Ectodermal cell (in vitro differentiated cells): Measurements from ENCODE around the gene HLCS.

Source experiments
- H3K27ac ChIP-seq: 2 replicates; pipeline ENCODE4 v1.7.0; 2013; ENCODE audit warnings: mild to moderate bottlenecking, low read depth, low read length; ENCODE audit not compliant: insufficient read depth, poor library complexity, severe bottlenecking
- H3K27me3 ChIP-seq: 2 replicates; pipeline ENCODE4 v1.7.0; 2013; ENCODE audit warnings: mild to moderate bottlenecking, low read length; ENCODE audit not compliant: insufficient read depth, control insufficient read depth, poor library complexity, severe bottlenecking
- H3K36me3 ChIP-seq: one replicate; pipeline ENCODE4 v1.7.0; 2013; ENCODE audit warnings: low read length; ENCODE audit not compliant: control insufficient read depth, insufficient read depth
- H3K4me1 ChIP-seq: one replicate; pipeline ENCODE4 v1.7.0; 2013; ENCODE audit warnings: low read length; ENCODE audit not compliant: control insufficient read depth, insufficient read depth
- H3K4me3 ChIP-seq: 2 replicates; pipeline ENCODE4 v1.7.0; 2013; ENCODE audit warnings: low read depth, low read length, control low read depth; ENCODE audit not compliant: insufficient read depth
- H3K9me3 ChIP-seq: 2 replicates; pipeline ENCODE4 v1.7.0; 2013; ENCODE audit warnings: mild to moderate bottlenecking, low read length, moderate library complexity; ENCODE audit not compliant: control insufficient read depth
- WGBS, 2 experiments: methylation state at CpG; one replicate each; pipeline ENCODE4 v1.1.7; 2013; ENCODE audit warnings: missing lambda C conversion rate in 2 of 2; 5-methylcytosine and 5-hydroxymethylcytosine counted together

The HLCS gene

GRCh38 chr21:36914244-36915013, 52.0 kb downstream of the HLCS start:
- Histone ChIP-seq H3K4me3 (no peak overlapping the region), H3K9me3 (no peaks in the 10 kb centered on the region), H3K27me3 (no peaks in the 10 kb centered on the region), H3K4me1 (peaks cover 12% of the 10 kb centered on the region), H3K27ac (no peak overlapping the region), H3K36me3 (no peaks in the 10 kb centered on the region)
- 86% methylated on average over 18 of the region's 18 CpGs for WGBS, 2 experiments

- Histone ChIP-seq H3K4me1 (peaks cover 12% of the 10 kb centered on the region), H3K9me3 (no peaks in the 10 kb centered on the region), H3K4me3 (no peak overlapping the region), H3K36me3 (no peaks in the 10 kb centered on the region), H3K27me3 (no peaks in the 10 kb centered on the region), H3K27ac (no peak overlapping the region)
- WGBS, 2 experiments, result 93 to 95% methylated on average over 8 of the region's 8 CpGs
These were observed 53.0 kb downstream of the HLCS start for GRCh38 chr21:36913247-36914169.

DNA sequence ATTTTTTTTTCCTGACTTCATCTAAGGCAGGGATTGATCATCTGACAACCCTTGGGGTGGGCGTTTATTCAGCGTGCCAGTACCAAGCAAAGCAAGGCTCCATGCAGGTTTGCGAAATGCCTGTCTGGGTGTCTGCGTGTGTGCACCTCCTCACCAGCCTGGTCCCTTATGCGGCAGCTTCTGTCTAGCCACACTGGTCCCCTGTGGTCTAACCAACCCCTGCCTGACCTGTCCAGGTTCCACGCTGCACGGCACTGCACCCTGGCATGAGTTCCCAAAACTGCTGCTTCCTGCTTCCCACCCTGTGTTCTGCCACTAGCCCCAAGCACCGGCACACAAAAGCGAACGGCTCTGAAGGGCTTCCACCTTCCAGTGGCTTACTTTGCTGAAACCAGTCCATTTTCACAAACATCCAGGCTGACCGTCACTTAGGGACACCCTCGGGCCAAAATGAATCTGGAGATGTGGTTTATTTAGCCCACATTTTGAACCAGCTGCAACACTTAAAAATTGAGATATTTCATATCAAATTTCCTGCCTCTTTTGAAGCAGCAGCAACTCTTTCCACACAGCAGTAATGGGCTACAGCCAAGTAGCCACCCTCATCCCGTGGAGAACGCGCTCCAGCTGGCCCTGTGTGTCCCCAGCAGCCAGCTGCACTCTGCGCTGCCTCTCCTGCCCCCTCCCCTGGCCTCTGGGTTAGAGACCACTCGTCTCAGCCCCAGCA, 55.7 kb downstream of the HLCS start:
- no peak overlapping the region for H3K27ac ChIP-seq
- H3K27me3 ChIP-seq, result no peaks in the 10 kb centered on the region
- 89 to 93% methylated on average over 17 of the region's 17 CpGs for WGBS, 2 experiments
- H3K9me3 ChIP-seq, result no peaks in the 10 kb centered on the region
- no peaks in the 10 kb centered on the region for H3K36me3 ChIP-seq
- H3K4me3 ChIP-seq, result no peak overlapping the region
- H3K4me1 ChIP-seq, result no peaks in the 10 kb centered on the region

DNA sequence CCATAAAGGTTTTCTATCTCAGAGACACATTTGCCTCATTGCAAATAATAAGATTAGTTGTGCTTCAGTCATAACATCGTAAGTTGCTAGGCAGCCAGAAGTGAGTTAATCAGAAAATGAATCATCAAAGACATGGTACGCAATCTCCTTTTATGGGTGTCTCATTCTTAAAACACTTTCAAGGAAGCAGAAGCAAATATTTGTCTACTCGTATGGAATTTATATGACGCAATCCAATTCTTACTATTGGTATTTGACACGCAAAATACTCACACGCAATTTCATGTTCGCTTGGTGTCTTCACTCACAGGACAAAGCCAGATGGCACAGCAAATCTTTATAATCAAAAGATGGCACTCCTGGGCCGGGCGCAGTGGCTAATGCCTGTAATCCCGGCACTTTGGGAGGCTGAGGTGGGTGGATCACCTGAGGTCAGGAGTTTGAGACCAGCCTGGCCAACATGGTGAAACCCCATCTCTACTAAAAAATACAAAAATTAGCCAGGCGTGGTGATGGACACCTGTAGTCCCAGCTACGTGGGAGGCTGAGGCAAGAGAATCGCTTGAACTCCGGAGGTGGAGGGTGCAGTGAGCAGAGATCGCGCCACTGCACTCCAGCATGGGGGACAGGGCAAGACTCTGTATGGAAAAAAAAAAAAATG, 56.4 kb downstream of the HLCS start:
- WGBS, 2 experiments, result 93 to 96% methylated on average over 16 of the region's 16 CpGs
- H3K9me3 ChIP-seq, result no peaks in the 10 kb centered on the region
- no peak overlapping the region for H3K27ac ChIP-seq
- H3K36me3 ChIP-seq, result no peaks in the 10 kb centered on the region
- H3K4me3 ChIP-seq, result no peak overlapping the region
- no peaks in the 10 kb centered on the region for H3K27me3 ChIP-seq
- H3K4me1 ChIP-seq, result no peaks in the 10 kb centered on the region

- WGBS, 2 experiments, result 91% methylated on average over 5 of the region's 5 CpGs
- H3K4me3 ChIP-seq, result no peak overlapping the region
- H3K4me1 ChIP-seq, result no peaks in the 10 kb centered on the region
- no peaks in the 10 kb centered on the region for H3K9me3 ChIP-seq
- no peak overlapping the region for H3K27ac ChIP-seq
- H3K36me3 ChIP-seq, result no peaks in the 10 kb centered on the region
- H3K27me3 ChIP-seq, result no peaks in the 10 kb centered on the region
These were observed 57.0 kb downstream of the HLCS start for GRCh38 chr21:36909423-36909822.

DNA sequence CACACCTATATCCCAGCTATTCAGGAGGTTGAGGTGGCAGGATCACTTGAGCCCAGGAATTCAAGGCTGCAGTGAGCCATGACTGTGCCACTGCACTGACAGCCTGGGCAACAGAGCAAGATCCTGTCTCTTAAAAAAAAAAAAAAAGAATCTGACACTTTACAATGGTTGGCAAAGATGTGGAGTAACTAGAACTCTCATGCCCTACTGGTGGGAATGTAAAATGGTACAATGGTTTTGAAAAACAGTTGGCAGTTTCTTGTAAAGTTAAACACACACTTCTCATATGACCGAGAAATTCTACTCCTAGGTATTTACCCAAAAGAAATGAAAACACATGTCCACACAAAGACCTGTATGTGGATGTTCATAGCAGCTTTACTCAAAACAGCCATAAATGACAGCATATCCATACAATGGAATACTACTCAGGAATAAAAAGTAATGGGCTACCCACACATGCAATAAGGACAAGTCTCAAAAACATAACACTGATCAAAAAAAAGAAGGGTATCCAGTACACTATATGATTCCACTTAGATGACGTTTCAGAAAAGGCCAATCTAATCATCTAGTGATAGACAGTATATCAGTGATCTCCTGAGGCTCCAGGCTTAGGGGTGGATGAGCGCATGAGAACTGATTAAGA, 58.1 kb downstream of the HLCS start:
- Histone ChIP-seq H3K27me3 (no peaks in the 10 kb centered on the region), H3K9me3 (no peaks in the 10 kb centered on the region), H3K4me1 (no peaks in the 10 kb centered on the region), H3K27ac (no peak overlapping the region), H3K4me3 (no peak overlapping the region), H3K36me3 (no peaks in the 10 kb centered on the region)
- WGBS, 2 experiments, result 89 to 97% methylated on average over 3 of the region's 3 CpGs

DNA sequence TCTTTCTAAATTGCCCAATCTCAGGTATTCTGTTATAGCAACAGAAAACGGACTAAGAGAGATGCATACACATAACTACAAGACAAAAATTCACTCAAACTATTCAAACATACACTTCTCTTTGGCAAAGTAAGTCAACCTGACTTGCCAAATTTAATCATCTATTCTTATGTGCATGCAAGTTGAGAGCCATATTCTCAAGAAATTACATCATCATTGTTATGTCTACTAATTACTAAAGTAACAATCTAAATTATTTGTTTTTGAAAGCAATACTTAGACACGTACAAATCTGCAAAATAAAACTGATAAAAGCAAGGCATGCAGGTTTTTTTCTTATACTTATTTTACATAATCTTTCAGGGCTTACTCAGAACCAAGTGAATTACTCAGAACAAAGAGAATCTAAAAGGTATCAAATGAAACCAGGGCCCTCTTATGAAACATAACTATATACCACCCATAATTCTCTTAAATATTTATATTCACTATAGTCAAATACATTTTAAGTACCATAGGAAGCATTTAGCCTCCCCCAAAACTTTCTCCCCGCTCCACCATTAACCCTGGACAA, 62.3 kb downstream of the HLCS start:
- Histone ChIP-seq H3K27me3 (no peaks in the 10 kb centered on the region), H3K4me1 (no peaks in the 10 kb centered on the region), H3K9me3 (no peaks in the 10 kb centered on the region), H3K36me3 (no peaks in the 10 kb centered on the region), H3K27ac (no peak overlapping the region), H3K4me3 (no peak overlapping the region)
- WGBS, 2 experiments, result 87 to 93% methylated on average over 2 of the region's 3 CpGs

DNA sequence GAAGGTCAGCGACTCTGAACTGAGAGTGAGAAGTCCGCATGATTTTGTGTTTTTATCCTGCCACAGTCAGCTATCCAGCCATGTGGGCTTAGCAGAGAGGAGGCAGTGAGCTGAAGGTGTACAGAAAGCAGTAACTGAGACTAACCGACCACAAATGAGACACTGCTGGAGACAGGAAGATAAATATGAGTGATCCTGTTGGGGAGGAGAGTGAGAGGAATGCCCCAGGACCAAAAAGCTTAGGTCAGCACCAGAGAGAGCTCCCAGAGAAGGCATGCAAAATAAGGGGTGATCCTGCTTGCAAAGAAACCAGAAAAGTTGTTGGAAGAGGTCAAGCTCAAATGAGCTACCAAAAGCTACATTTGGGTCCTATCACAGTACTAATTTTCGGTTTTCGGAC, 63.7 kb downstream of the HLCS start:
- H3K4me1 ChIP-seq, result no peaks in the 10 kb centered on the region
- H3K36me3 ChIP-seq, result no peaks in the 10 kb centered on the region
- H3K27ac ChIP-seq, result no peak overlapping the region
- WGBS, 2 experiments, result 85 to 88% methylated on average over 5 of the region's 5 CpGs
- H3K27me3 ChIP-seq, result no peaks in the 10 kb centered on the region
- no peak overlapping the region for H3K4me3 ChIP-seq
- no peaks in the 10 kb centered on the region for H3K9me3 ChIP-seq

GRCh38 chr21:36902331-36902730, 64.1 kb downstream of the HLCS start:
- Histone ChIP-seq H3K27ac (no peak overlapping the region), H3K36me3 (no peaks in the 10 kb centered on the region), H3K9me3 (no peaks in the 10 kb centered on the region), H3K27me3 (no peaks in the 10 kb centered on the region), H3K4me1 (no peaks in the 10 kb centered on the region), H3K4me3 (no peak overlapping the region)
- 91 to 93% methylated on average over 8 of the region's 8 CpGs for WGBS, 2 experiments
